Mesothelial cell of epicardium (in vitro differentiated cells): ENCODE data around the gene IGF2BP3. TPM values are rescaled to one million over a fixed set of nuclear protein-coding genes. Genes with fewer than 3 reads are reported as not detected.

ENCODE experiments used
- DNase-seq, 2 experiments: peaks; one replicate each; pipeline ENCODE4 v3.0.0; 2021; ENCODE audit warnings: low spot score in 2 of 2; ENCODE audit not compliant: unreplicated experiment in 2 of 2
- H3K27ac Mint-ChIP-seq: 2 replicates; pipeline ENCODE4 v1.8.0; 2021; ENCODE audit warnings: mixed read lengths
- H3K27me3 Mint-ChIP-seq: 2 replicates; pipeline ENCODE4 v1.8.0; 2021; ENCODE audit warnings: low read depth, mixed read lengths
- H3K36me3 Mint-ChIP-seq: 2 replicates; pipeline ENCODE4 v1.8.0; 2021; ENCODE audit warnings: mixed read lengths
- H3K4me1 Mint-ChIP-seq: 2 replicates; pipeline ENCODE4 v1.8.0; 2021; ENCODE audit warnings: mixed read lengths
- H3K4me3 Mint-ChIP-seq: 2 replicates; pipeline ENCODE4 v1.8.0; 2021; ENCODE audit warnings: mild to moderate bottlenecking, moderate library complexity, mixed read lengths
- H3K9me3 Mint-ChIP-seq: 2 replicates; pipeline ENCODE4 v1.8.0; 2021; ENCODE audit warnings: mixed read lengths
- CTCF ChIP-seq: fragments of 200-600 bp; sonication (generic); IDR thresholded peaks from one replicate; pipeline ENCODE4 v1.5.0; 2021; ENCODE audit warnings: antibody characterized with exemption; ENCODE audit not compliant: unreplicated experiment
- total RNA-seq: library from RNA; stranded (reverse); gene quantifications from 3 replicates; pipeline ENCODE4 v1.2.1, GENCODE V29; 2021

IGF2BP3 gene
- total RNA-seq, 1 donor from 2014 or later, result 91.3 TPM

GRCh38 chr7:23356168-23356567 is 114.1 kb downstream of the IGF2BP3 start:
- TF ChIP-seq CTCF, result no peak
- H3K4me3 Mint-ChIP-seq, result no peak overlapping the region

DNA sequence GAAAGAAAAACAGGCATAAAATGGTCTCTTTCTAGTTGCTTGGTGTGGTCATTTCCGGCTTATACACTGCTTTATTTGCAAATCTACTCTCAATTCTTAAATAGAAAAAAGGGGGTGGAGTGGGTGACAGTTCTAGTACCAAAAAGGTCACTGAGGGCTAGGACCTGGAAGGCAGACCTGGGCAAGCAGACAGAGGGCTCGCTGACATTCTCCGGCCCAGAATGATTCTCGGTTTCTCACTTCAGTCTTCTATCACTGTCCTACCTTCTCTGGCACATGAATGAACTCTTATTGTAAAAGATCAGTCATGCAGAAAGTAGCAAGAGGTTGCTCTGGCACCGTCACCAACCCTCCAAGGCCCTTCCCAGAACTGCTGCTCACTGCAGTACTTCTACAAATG is 117.1 kb downstream of the IGF2BP3 start:
- H3K4me3 Mint-ChIP-seq, result no peak overlapping the region
- H3K4me1 Mint-ChIP-seq, result peaks cover 24% of the 10 kb centered on the region
- no peaks in the 10 kb centered on the region for H3K27me3 Mint-ChIP-seq
- no peaks in the 10 kb centered on the region for H3K9me3 Mint-ChIP-seq
- no peak overlapping the region for H3K27ac Mint-ChIP-seq
- TF ChIP-seq CTCF, result no peak
- peaks cover 3% of the 10 kb centered on the region for H3K36me3 Mint-ChIP-seq
- no peak for DNase-seq

More at GRCh38 chr7:23356168-23356567, 114.1 kb downstream of the IGF2BP3 start:
- H3K27ac Mint-ChIP-seq, result no peak overlapping the region
- H3K27me3 Mint-ChIP-seq, result no peaks in the 10 kb centered on the region
- DNase-seq, result no peak
- peaks cover 10% of the 10 kb centered on the region for H3K36me3 Mint-ChIP-seq
- no peaks in the 10 kb centered on the region for H3K9me3 Mint-ChIP-seq
- H3K4me1 Mint-ChIP-seq, result peaks cover 14% of the 10 kb centered on the region

- no peak overlapping the region for H3K4me3 Mint-ChIP-seq
- peaks cover 21% of the 10 kb centered on the region for H3K36me3 Mint-ChIP-seq
- H3K4me1 Mint-ChIP-seq, result peaks cover 17% of the 10 kb centered on the region
- H3K27ac Mint-ChIP-seq, result peak overlapping the region; percentile 6
- H3K9me3 Mint-ChIP-seq, result no peaks in the 10 kb centered on the region
- DNase-seq, result no peak
- no peak for TF ChIP-seq CTCF
- H3K27me3 Mint-ChIP-seq, result no peaks in the 10 kb centered on the region
Measured at GRCh38 chr7:23350466-23350865, 119.8 kb downstream of the IGF2BP3 start.

- Mint-ChIP-seq H3K9me3 (no peaks in the 10 kb centered on the region), H3K27me3 (no peaks in the 10 kb centered on the region), H3K27ac (peak overlapping the region; percentile 5), H3K36me3 (peaks cover 24% of the 10 kb centered on the region), H3K4me3 (no peak overlapping the region), H3K4me1 (peaks cover 17% of the 10 kb centered on the region)
- DNase-seq, result no peak
- TF ChIP-seq CTCF, result no peak
Measured at GRCh38 chr7:23349484-23350157, 120.7 kb downstream of the IGF2BP3 start.

- H3K27me3 Mint-ChIP-seq, result no peaks in the 10 kb centered on the region
Measured at GRCh38 chr7:23347682-23348180, 122.6 kb downstream of the IGF2BP3 start.

More at GRCh38 chr7:23347682-23348180, 122.6 kb downstream of the IGF2BP3 start:
- H3K4me3 Mint-ChIP-seq, result no peak overlapping the region
- H3K36me3 Mint-ChIP-seq, result peaks cover 30% of the 10 kb centered on the region
- DNase-seq, result no peak
- peaks cover 17% of the 10 kb centered on the region for H3K4me1 Mint-ChIP-seq
- peak overlapping the region; percentile 55 for H3K27ac Mint-ChIP-seq
- H3K9me3 Mint-ChIP-seq, result no peaks in the 10 kb centered on the region
- no peak for TF ChIP-seq CTCF
